HEK293 (cell line): ENCODE measurements around the gene PFDN6.

Source experiments
- BCL11A ChIP-seq: fragments of 450-650 bp; formaldehyde crosslinking; IDR thresholded peaks from 2 replicates; pipeline ENCODE4 v1.5.1; 2016; ENCODE audit warnings: low read depth, missing biosample characterization, missing genetic modification characterization
- HOXA7 ChIP-seq: sonication (generic); formaldehyde crosslinking; IDR thresholded peaks from 2 replicates; pipeline ENCODE4 v1.8.1; 2022; ENCODE audit warnings: missing genetic modification reagents, borderline replicate concordance
- HOXC10 ChIP-seq: sonication (generic); formaldehyde crosslinking; IDR thresholded peaks from 2 replicates; pipeline ENCODE4 v1.8.1; 2023; ENCODE audit warnings: mild to moderate bottlenecking, missing genetic modification reagents
- HOXD13 ChIP-seq: sonication (generic); formaldehyde crosslinking; IDR thresholded peaks from 2 replicates; pipeline ENCODE4 v1.8.0; 2022; ENCODE audit warnings: missing genetic modification reagents, borderline replicate concordance
- INSM2 ChIP-seq: fragments of 450-650 bp; formaldehyde crosslinking; IDR thresholded peaks from 2 replicates; pipeline ENCODE4 v1.5.1; 2016; ENCODE audit warnings: missing biosample characterization, missing genetic modification characterization
- KLF1 ChIP-seq: fragments of 450-650 bp; formaldehyde crosslinking; IDR thresholded peaks from 2 replicates; pipeline ENCODE4 v1.5.1; 2016; ENCODE audit warnings: missing biosample characterization, missing genetic modification characterization
- KLF16 ChIP-seq: fragments of 450-650 bp; formaldehyde crosslinking; IDR thresholded peaks from 2 replicates; pipeline ENCODE4 v1.5.1; 2017; ENCODE audit warnings: missing biosample characterization, missing genetic modification characterization
- KLF17 ChIP-seq: fragments of 450-650 bp; formaldehyde crosslinking; IDR thresholded peaks from 2 replicates; pipeline ENCODE4 v1.5.1; 2016; ENCODE audit warnings: missing biosample characterization, missing genetic modification characterization
- PRDM6 ChIP-seq: fragments of 450-650 bp; formaldehyde crosslinking; IDR thresholded peaks from 2 replicates; pipeline ENCODE4 v1.5.1; 2017; ENCODE audit warnings: missing biosample characterization, missing genetic modification characterization
- REPIN1 ChIP-seq: fragments of 450-650 bp; formaldehyde crosslinking; IDR thresholded peaks from 2 replicates; pipeline ENCODE4 v1.5.1; 2017; ENCODE audit warnings: missing biosample characterization, missing genetic modification characterization, low read depth
- SP2 ChIP-seq: fragments of 450-650 bp; formaldehyde crosslinking; IDR thresholded peaks from 2 replicates; pipeline ENCODE4 v1.5.1; 2016; ENCODE audit warnings: missing biosample characterization, missing genetic modification characterization
- SP7 ChIP-seq: fragments of 450-650 bp; formaldehyde crosslinking; IDR thresholded peaks from 2 replicates; pipeline ENCODE4 v1.5.1; 2016; ENCODE audit warnings: missing biosample characterization, missing genetic modification characterization
- ZBTB21 ChIP-seq: fragments of 450-650 bp; formaldehyde crosslinking; IDR thresholded peaks from 2 replicates; pipeline ENCODE4 v1.5.1; 2017; ENCODE audit warnings: missing biosample characterization, missing genetic modification characterization
- ZBTB49 ChIP-seq: fragments of 450-650 bp; formaldehyde crosslinking; IDR thresholded peaks from 2 replicates; pipeline ENCODE4 v1.5.1; 2016; ENCODE audit warnings: missing biosample characterization, missing genetic modification characterization, low read depth
- ZEB2 ChIP-seq: fragments of 450-650 bp; formaldehyde crosslinking; IDR thresholded peaks from 2 replicates; pipeline ENCODE4 v1.5.1; 2016; ENCODE audit warnings: missing biosample characterization, missing genetic modification characterization
- ZFP3 ChIP-seq: fragments of 450-650 bp; formaldehyde crosslinking; IDR thresholded peaks from 2 replicates; pipeline ENCODE4 v1.5.1; 2016; ENCODE audit warnings: low read depth, missing biosample characterization, missing genetic modification characterization
- ZFP37 ChIP-seq: fragments of 450-650 bp; formaldehyde crosslinking; IDR thresholded peaks from 2 replicates; pipeline ENCODE4 v1.5.1; 2016; ENCODE audit warnings: missing biosample characterization, missing genetic modification characterization
- ZNF146 ChIP-seq: fragments of 450-650 bp; formaldehyde crosslinking; IDR thresholded peaks from 2 replicates; pipeline ENCODE4 v1.5.1; 2016; ENCODE audit warnings: missing biosample characterization, missing genetic modification characterization
- ZNF157 ChIP-seq: fragments of 450-650 bp; formaldehyde crosslinking; IDR thresholded peaks from 2 replicates; pipeline ENCODE4 v1.5.1; 2016; ENCODE audit warnings: missing biosample characterization, missing genetic modification characterization
- ZNF175 ChIP-seq: fragments of 450-650 bp; formaldehyde crosslinking; IDR thresholded peaks from 2 replicates; pipeline ENCODE4 v1.5.1; 2016; ENCODE audit warnings: missing biosample characterization, missing genetic modification characterization
- ZNF354C ChIP-seq: fragments of 450-650 bp; formaldehyde crosslinking; IDR thresholded peaks from 2 replicates; pipeline ENCODE4 v1.5.1; 2016; ENCODE audit warnings: missing biosample characterization, missing genetic modification characterization, low read depth, borderline replicate concordance
- ZNF366 ChIP-seq: fragments of 450-650 bp; formaldehyde crosslinking; conservative IDR thresholded peaks from 2 replicates; pipeline ENCODE4 v1.5.1; 2016; ENCODE audit warnings: missing biosample characterization, missing genetic modification characterization
- ZNF48 ChIP-seq: fragments of 450-650 bp; formaldehyde crosslinking; IDR thresholded peaks from 2 replicates; pipeline ENCODE4 v1.5.1; 2016; ENCODE audit warnings: missing biosample characterization, missing genetic modification characterization
- ZNF513 ChIP-seq: fragments of 450-650 bp; IDR thresholded peaks from 2 replicates; pipeline ENCODE4 v1.5.1; 2018; ENCODE audit warnings: missing biosample characterization, missing genetic modification characterization
- ZNF596 ChIP-seq: fragments of 450-650 bp; IDR thresholded peaks from 2 replicates; pipeline ENCODE4 v1.5.0; 2018; ENCODE audit warnings: missing biosample characterization, mild to moderate bottlenecking, missing genetic modification characterization, moderate library complexity
- ZNF629 ChIP-seq: fragments of 450-650 bp; formaldehyde crosslinking; IDR thresholded peaks from 2 replicates; pipeline ENCODE4 v1.5.1; 2017; ENCODE audit warnings: missing biosample characterization, missing genetic modification characterization
- ZNF645 ChIP-seq: fragments of 450-650 bp; formaldehyde crosslinking; IDR thresholded peaks from 2 replicates; pipeline ENCODE4; 2016; ENCODE audit warnings: missing biosample characterization, missing genetic modification characterization
- ZNF670 ChIP-seq: fragments of 450-650 bp; formaldehyde crosslinking; IDR thresholded peaks from 2 replicates; pipeline ENCODE4 v1.5.1; 2016; ENCODE audit warnings: missing biosample characterization, missing genetic modification characterization, low read depth
- ZNF701 ChIP-seq: fragments of 450-650 bp; formaldehyde crosslinking; IDR thresholded peaks from 2 replicates; pipeline ENCODE4 v1.5.1; 2016; ENCODE audit warnings: missing biosample characterization, missing genetic modification characterization
- ZSCAN18 ChIP-seq: fragments of 450-650 bp; formaldehyde crosslinking; IDR thresholded peaks from 2 replicates; pipeline ENCODE4 v1.5.1; 2016; ENCODE audit warnings: missing biosample characterization, missing genetic modification characterization

The PFDN6 gene

GRCh38 chr6:33271468-33272274 is 17.7 kb upstream of the PFDN6 start, which contains the start of the genes RPS18 and VPS52 (continued):
- no peak for TF ChIP-seq ZBTB49 (tag by site-specific recombination)
- 0 out of 2 replicates have a peak, but pooled peaks have one; percentile 12 for TF ChIP-seq REPIN1 (tag by site-specific recombination)
- peak; percentile 79 for TF ChIP-seq ZBTB21 (tag by site-specific recombination)
- TF ChIP-seq ZFP3 (tag by site-specific recombination): no peak
- TF ChIP-seq BCL11A (tag by site-specific recombination): no peak
- peak; percentile 91 for TF ChIP-seq KLF17 (tag by site-specific recombination)
- TF ChIP-seq ZNF645 (tag by site-specific recombination): no peak
- TF ChIP-seq HOXC10 (CRISPR knock-in tag): peak; percentile 91
- TF ChIP-seq KLF1: no peak
- peak; percentile 64 for TF ChIP-seq INSM2 (tag by site-specific recombination)
- no peak for TF ChIP-seq ZNF701 (tag by site-specific recombination)
- TF ChIP-seq PRDM6 (tag by site-specific recombination): no peak
- no peak for TF ChIP-seq ZNF157 (tag by site-specific recombination)
- peak; percentile 89 for TF ChIP-seq ZSCAN18 (tag by site-specific recombination)
- no peak for TF ChIP-seq HOXA7 (CRISPR knock-in tag)
- TF ChIP-seq ZEB2 (tag by site-specific recombination): peak; percentile 77
- peak; percentile 91 for TF ChIP-seq ZNF629 (tag by site-specific recombination)
- no peak for TF ChIP-seq ZNF670 (tag by site-specific recombination)
- no peak for TF ChIP-seq ZNF175 (tag by site-specific recombination)
- peak; percentile 51; the same call in 1 of the 2 replicates for TF ChIP-seq KLF16 (tag by site-specific recombination)
- peak; percentile 95 for TF ChIP-seq SP7 (tag by site-specific recombination)
- TF ChIP-seq ZNF354C (tag by site-specific recombination): no peak
- peak; percentile 88 for TF ChIP-seq ZFP37 (tag by site-specific recombination)
- peak; percentile 92; the same call in 1 of the 2 replicates for TF ChIP-seq HOXD13 (CRISPR knock-in tag)
- TF ChIP-seq ZNF596 (tag by site-specific recombination): peak; percentile 31; the same call in 1 of the 2 replicates
- TF ChIP-seq SP2: peak; percentile 95
- TF ChIP-seq ZNF513 (tag by site-specific recombination): peak; percentile 8; the same call in 1 of the 2 replicates
- no peak for TF ChIP-seq ZNF48
- TF ChIP-seq ZNF366 (tag by site-specific recombination): no peak
- TF ChIP-seq ZNF146 (tag by site-specific recombination): no peak
